Measurements from ENCODE around the gene CIAO1.

DNA sequence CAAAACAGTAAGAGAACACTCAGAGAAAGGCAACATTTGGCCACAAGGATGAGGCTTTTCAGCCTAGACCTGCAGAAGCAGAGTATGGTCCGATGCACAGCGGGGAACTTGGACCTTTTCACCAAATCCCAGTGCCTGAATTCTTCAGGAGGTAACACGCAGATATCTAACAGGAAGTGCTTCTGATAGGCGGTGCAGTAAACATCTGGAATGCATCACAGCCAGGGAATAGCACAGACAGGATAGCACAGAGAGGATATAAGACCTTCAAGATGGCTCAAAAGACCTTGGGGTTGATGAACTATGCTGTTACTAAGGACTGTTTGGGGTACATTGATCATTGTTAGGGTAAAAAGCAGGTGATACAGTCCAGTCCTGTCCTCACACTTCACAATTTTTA lies 1.9 kb upstream of the CIAO1 start:
- no peak for TF ChIP-seq EZH2phosphoT487 (conservative IDR thresholded peaks at IDR 0.05; ENCODE audit: low read length)
- TF ChIP-seq, protein P1, sequence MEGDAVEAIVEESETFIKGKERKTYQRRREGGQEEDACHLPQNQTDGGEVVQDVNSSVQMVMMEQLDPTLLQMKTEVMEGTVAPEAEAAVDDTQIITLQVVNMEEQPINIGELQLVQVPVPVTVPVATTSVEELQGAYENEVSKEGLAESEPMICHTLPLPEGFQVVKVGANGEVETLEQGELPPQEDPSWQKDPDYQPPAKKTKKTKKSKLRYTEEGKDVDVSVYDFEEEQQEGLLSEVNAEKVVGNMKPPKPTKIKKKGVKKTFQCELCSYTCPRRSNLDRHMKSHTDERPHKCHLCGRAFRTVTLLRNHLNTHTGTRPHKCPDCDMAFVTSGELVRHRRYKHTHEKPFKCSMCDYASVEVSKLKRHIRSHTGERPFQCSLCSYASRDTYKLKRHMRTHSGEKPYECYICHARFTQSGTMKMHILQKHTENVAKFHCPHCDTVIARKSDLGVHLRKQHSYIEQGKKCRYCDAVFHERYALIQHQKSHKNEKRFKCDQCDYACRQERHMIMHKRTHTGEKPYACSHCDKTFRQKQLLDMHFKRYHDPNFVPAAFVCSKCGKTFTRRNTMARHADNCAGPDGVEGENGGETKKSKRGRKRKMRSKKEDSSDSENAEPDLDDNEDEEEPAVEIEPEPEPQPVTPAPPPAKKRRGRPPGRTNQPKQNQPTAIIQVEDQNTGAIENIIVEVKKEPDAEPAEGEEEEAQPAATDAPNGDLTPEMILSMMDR (IDR thresholded peaks at IDR 0.05; ENCODE audit: insufficient read depth, low read length, poor library complexity, severe bottlenecking), result no peak
